ENCODE data around the gene WWOX.

- no peak for TF ChIP-seq CTCF (IDR thresholded peaks at IDR 0.05)
- TF ChIP-seq REST (IDR thresholded peaks at IDR 0.05): no peak
- TF ChIP-seq CEBPB (IDR thresholded peaks at IDR 0.05): no peak
- TF ChIP-seq BHLHE40 (IDR thresholded peaks at IDR 0.05; ENCODE audit: low read depth, low read length): no peak
- TF ChIP-seq HDAC2 (IDR thresholded peaks at IDR 0.05): no peak
- no peak for TF ChIP-seq HEYL (CRISPR knock-in tag; IDR thresholded peaks at IDR 0.05)
- no peak for TF ChIP-seq NR3C1 (IDR thresholded peaks at IDR 0.05)
- TF ChIP-seq POLR2A (IDR thresholded peaks at IDR 0.05; ENCODE audit: low read length): no peak
These were observed 559.8 kb downstream of the WWOX start for GRCh38 chr16:78659216-78659615.
